ENCODE measurements around the gene SLC2A11.

DNA sequence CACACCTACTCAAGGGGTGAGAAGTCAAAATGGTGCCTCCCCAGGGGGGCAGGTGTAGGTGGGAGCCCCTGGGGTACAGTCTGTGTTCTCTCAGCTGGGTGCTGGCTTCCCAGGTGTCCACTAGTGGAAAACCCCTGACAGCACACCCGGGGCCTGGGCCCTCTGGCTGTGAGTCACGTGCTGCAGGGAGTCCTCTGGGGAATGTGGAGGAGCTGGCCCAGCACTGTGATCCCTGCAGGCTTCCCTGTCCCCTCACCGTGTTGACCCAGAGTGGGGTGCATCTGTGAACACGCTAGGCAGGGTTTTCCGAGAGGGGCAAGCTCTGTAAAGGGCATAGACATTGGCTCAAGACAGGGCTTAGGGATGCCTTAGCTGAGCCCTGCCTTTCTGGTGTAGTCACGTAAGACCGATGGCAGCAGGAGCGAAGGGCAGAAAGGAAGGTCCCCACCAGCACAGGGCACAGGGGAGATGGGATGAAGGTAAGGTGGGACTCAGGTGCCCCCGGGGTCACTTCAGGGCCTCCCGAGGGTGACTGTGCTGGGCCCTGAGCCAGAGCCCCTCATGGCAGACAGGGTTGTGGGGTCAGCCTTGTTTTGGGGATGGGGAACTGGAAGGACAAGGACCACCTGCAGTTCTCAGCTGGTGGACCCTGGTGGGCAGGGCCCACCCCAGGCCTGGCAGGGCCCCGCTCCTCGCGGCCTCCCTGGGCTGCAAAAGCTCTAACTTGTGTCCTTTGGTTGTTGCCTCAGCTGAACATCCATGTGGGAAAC lies 33.0 kb upstream of the SLC2A11 start:
- TF ChIP-seq, protein P1, sequence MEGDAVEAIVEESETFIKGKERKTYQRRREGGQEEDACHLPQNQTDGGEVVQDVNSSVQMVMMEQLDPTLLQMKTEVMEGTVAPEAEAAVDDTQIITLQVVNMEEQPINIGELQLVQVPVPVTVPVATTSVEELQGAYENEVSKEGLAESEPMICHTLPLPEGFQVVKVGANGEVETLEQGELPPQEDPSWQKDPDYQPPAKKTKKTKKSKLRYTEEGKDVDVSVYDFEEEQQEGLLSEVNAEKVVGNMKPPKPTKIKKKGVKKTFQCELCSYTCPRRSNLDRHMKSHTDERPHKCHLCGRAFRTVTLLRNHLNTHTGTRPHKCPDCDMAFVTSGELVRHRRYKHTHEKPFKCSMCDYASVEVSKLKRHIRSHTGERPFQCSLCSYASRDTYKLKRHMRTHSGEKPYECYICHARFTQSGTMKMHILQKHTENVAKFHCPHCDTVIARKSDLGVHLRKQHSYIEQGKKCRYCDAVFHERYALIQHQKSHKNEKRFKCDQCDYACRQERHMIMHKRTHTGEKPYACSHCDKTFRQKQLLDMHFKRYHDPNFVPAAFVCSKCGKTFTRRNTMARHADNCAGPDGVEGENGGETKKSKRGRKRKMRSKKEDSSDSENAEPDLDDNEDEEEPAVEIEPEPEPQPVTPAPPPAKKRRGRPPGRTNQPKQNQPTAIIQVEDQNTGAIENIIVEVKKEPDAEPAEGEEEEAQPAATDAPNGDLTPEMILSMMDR (conservative IDR thresholded peaks at IDR 0.05; ENCODE audit: low read length), result no peak
- no peak for TF ChIP-seq EZH2phosphoT487 (IDR thresholded peaks at IDR 0.05; ENCODE audit: borderline replicate concordance, low read depth, low read length)

Data from OCI-LY7 (cell line).